ENCODE measurements around the gene TEKTIP1. TPM values are rescaled to one million over a fixed set of nuclear protein-coding genes. Genes with fewer than 3 reads are reported as not detected.

TEKTIP1 gene
- total RNA-seq, 1 experiment from 2014 or later: 1.3 TPM

GRCh38 chr19:3536429-3537100 is 2.4 kb upstream of the TEKTIP1 start:
- no peak overlapping the region for H3K9ac ChIP-seq (ENCODE audit: extremely low read depth, insufficient read length, low read length)
- Mint-ChIP-seq H3K36me3 (ENCODE audit: insufficient read depth in 1 of 3, low read depth in 3 of 3) (peaks cover 13 to 52% (median 49%) of the 10 kb centered on the region in 3 experiments; a peak in 6 of 7 replicates), H3K27me3 (ENCODE audit: low read depth) (no peaks in the 10 kb centered on the region; the same call in 1 of the 2 replicates), H3K9me3 (no peaks in the 10 kb centered on the region), H3K4me3 (no peak overlapping the region), H3K4me1 (peaks cover 6 to 14% of the 10 kb centered on the region in 2 experiments; a peak in 3 of 4 replicates), H3K27ac (no peak overlapping the region)
- TF ChIP-seq, protein P1, sequence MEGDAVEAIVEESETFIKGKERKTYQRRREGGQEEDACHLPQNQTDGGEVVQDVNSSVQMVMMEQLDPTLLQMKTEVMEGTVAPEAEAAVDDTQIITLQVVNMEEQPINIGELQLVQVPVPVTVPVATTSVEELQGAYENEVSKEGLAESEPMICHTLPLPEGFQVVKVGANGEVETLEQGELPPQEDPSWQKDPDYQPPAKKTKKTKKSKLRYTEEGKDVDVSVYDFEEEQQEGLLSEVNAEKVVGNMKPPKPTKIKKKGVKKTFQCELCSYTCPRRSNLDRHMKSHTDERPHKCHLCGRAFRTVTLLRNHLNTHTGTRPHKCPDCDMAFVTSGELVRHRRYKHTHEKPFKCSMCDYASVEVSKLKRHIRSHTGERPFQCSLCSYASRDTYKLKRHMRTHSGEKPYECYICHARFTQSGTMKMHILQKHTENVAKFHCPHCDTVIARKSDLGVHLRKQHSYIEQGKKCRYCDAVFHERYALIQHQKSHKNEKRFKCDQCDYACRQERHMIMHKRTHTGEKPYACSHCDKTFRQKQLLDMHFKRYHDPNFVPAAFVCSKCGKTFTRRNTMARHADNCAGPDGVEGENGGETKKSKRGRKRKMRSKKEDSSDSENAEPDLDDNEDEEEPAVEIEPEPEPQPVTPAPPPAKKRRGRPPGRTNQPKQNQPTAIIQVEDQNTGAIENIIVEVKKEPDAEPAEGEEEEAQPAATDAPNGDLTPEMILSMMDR (conservative IDR thresholded peaks at IDR 0.05): no peak
- no peak overlapping the region for H3K4ac ChIP-seq (ENCODE audit: low read depth, low read length)
- DNase-seq: no peak
- no peaks in the 10 kb centered on the region for H3K4me1 ChIP-seq (ENCODE audit: insufficient read depth, low read length)
- no peak overlapping the region for H4K91ac ChIP-seq (ENCODE audit: insufficient read length, low read depth, low read length)
- no peak overlapping the region for H2BK5ac ChIP-seq (ENCODE audit: insufficient read length, low read length)
- H3T11ph ChIP-seq (ENCODE audit: low read length): no peak overlapping the region
- H3K79me2 ChIP-seq (ENCODE audit: insufficient read depth, low read length): no peaks in the 10 kb centered on the region
- no peak overlapping the region for H2BK120ac ChIP-seq (ENCODE audit: low read depth, low read length, poor library complexity, severe bottlenecking)
- H3K27ac ChIP-seq (ENCODE audit: insufficient read length, low read depth, low read length): no peak overlapping the region
- no peak overlapping the region for H2BK12ac ChIP-seq (ENCODE audit: insufficient read length, low read depth, low read length)
- H3K79me1 ChIP-seq (ENCODE audit: insufficient read depth, low read depth, low read length, poor library complexity, severe bottlenecking): no peaks in the 10 kb centered on the region
- no peak overlapping the region for H4K5ac ChIP-seq (ENCODE audit: insufficient read length, low read depth, low read length)
- no peak overlapping the region for H2AK5ac ChIP-seq (ENCODE audit: insufficient read length, low read length)
- no peak overlapping the region for H3K14ac ChIP-seq (ENCODE audit: insufficient read depth, low read length)
- no peaks in the 10 kb centered on the region for H3K9me3 ChIP-seq (ENCODE audit: control insufficient read depth, low read depth, low read length)
- no peaks in the 10 kb centered on the region for H3K23me2 ChIP-seq (ENCODE audit: insufficient read length, low read depth, low read length, poor library complexity, severe bottlenecking)
- no peak overlapping the region for H4K8ac ChIP-seq (replicated peaks; ENCODE audit: insufficient read length, low read depth, low read length)
- no peak overlapping the region for H3K56ac ChIP-seq (ENCODE audit: insufficient read length, low read depth, low read length)
- no peaks in the 10 kb centered on the region for H4K20me1 ChIP-seq (ENCODE audit: control insufficient read depth, insufficient read depth, insufficient read length)
- H3K27me3 ChIP-seq (ENCODE audit: insufficient read depth, low read length): no peaks in the 10 kb centered on the region
- WGBS (ENCODE audit: extremely low coverage, insufficient read length, low lambda C conversion rate): no CpG with 5 or more reads among the region's 27 CpGs
- no peak overlapping the region for H2BK20ac ChIP-seq (ENCODE audit: low read depth, low read length, poor library complexity, severe bottlenecking)
- no peak overlapping the region for H2AFZ ChIP-seq (ENCODE audit: low read length)
- H3K4me2 ChIP-seq (ENCODE audit: insufficient read depth, insufficient read length, low read length): no peak overlapping the region
- H2BK15ac ChIP-seq (ENCODE audit: low read depth, low read length): no peak overlapping the region
- H3K23ac ChIP-seq (ENCODE audit: insufficient read length, low read depth, low read length): no peak overlapping the region
- H3K18ac ChIP-seq (ENCODE audit: insufficient read length, low read depth, low read length): no peak overlapping the region
